AG04450 (cell line): ENCODE data around the gene GARNL3. TPM values are rescaled to one million over a fixed set of nuclear protein-coding genes. Genes with fewer than 3 reads are reported as not detected.

Experiments used
- CTCF ChIA-PET: fragments of 300-600, 350-600 bp; formaldehyde crosslinking; extraction: SDS; loops from one replicate; lab custom pipeline; 2022; ENCODE audit warnings: antibody characterized with exemption, inconsistent platforms; lab: Charles Lee
- POLR2A ChIA-PET: fragments of 350-600 bp; formaldehyde crosslinking; extraction: SDS; loops from one replicate; lab custom pipeline; 2021; ENCODE audit warnings: antibody characterized with exemption, inconsistent platforms; lab: Yijun Ruan, JAX
- DNase-seq: peaks from one replicate; pipeline ENCODE4 v3.0.0-alpha.2; 2011; ENCODE audit warnings: low read depth, low spot score
- H3K27ac ChIP-seq: one replicate; pipeline ENCODE4 v1.5.1; 2012; ENCODE audit warnings: low read depth, low read length, control low read depth
- H3K27me3 ChIP-seq: one replicate; pipeline ENCODE4 v1.6.0; 2012; ENCODE audit warnings: low read length; ENCODE audit not compliant: control insufficient read depth, insufficient read depth
- H3K4me3 ChIP-seq: 2 replicates; pipeline ENCODE4 v1.5.1; 2011; ENCODE audit warnings: mild to moderate bottlenecking, low read depth, low read length, control low read depth
- H3K9me3 ChIP-seq: 2 replicates; pipeline ENCODE4 v1.5.1; 2012; ENCODE audit warnings: low read length; ENCODE audit not compliant: control insufficient read depth, insufficient read depth
- polyA plus RNA-seq: library from polyadenylated mRNA; depleted of rRNA; stranded (reverse); fragments of >200 nt; gene quantifications from 2 replicates; pipeline ENCODE4 v1.2.3, GENCODE V29; 2011
- TF ChIP-seq, protein P1 (sequence below): IDR thresholded peaks from 2 replicates; pipeline ENCODE4 v1.5.1; 2011; ENCODE audit warnings: low read depth, low read length, control low read depth, inconsistent platforms

GARNL3 gene
- polyA plus RNA-seq, 1 experiment = 2.7 TPM

DNA sequence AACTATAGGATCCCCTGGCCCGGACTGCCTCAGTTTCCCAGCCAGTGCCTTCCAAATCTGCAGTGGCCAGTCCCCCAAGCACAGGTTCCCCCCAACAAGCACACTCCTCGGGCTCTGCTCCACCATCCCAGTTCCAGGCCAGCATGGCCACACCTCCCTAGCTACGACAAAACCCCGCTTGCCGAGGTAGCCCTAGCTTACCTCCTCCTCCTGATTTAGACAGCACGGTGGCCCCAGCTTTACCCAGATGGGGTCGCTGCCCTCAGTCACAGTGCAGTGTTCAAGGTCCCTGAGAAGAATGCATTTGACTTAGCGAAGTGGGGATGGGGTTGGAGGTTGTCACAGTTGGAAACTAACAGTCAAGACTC, 40.8 kb upstream of the GARNL3 start:
- H3K27ac ChIP-seq = no peak overlapping the region
- TF ChIP-seq, protein P1, sequence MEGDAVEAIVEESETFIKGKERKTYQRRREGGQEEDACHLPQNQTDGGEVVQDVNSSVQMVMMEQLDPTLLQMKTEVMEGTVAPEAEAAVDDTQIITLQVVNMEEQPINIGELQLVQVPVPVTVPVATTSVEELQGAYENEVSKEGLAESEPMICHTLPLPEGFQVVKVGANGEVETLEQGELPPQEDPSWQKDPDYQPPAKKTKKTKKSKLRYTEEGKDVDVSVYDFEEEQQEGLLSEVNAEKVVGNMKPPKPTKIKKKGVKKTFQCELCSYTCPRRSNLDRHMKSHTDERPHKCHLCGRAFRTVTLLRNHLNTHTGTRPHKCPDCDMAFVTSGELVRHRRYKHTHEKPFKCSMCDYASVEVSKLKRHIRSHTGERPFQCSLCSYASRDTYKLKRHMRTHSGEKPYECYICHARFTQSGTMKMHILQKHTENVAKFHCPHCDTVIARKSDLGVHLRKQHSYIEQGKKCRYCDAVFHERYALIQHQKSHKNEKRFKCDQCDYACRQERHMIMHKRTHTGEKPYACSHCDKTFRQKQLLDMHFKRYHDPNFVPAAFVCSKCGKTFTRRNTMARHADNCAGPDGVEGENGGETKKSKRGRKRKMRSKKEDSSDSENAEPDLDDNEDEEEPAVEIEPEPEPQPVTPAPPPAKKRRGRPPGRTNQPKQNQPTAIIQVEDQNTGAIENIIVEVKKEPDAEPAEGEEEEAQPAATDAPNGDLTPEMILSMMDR = no peak
- H3K27me3 ChIP-seq = peaks cover 21% of the 10 kb centered on the region
- H3K4me3 ChIP-seq = peak overlapping the region; percentile 68
- H3K9me3 ChIP-seq = peaks cover 7% of the 10 kb centered on the region; the same call in 1 of the 2 replicates
- ChIA-PET CTCF (interaction anchor here (1.0 to 1.2 kb wide), 2 partner anchors 10 to 173 kb away, joined by 3 to 4 read pairs; partner anchors contain the start of gene SLC2A8), POLR2A (interaction anchor here (1.0 to 1.9 kb wide), 3 partner anchors 13 to 200 kb away, joined by 4 to 7 read pairs (median 4); partner anchors contain the start of gene ZNF79)
- DNase-seq = no peak

DNA sequence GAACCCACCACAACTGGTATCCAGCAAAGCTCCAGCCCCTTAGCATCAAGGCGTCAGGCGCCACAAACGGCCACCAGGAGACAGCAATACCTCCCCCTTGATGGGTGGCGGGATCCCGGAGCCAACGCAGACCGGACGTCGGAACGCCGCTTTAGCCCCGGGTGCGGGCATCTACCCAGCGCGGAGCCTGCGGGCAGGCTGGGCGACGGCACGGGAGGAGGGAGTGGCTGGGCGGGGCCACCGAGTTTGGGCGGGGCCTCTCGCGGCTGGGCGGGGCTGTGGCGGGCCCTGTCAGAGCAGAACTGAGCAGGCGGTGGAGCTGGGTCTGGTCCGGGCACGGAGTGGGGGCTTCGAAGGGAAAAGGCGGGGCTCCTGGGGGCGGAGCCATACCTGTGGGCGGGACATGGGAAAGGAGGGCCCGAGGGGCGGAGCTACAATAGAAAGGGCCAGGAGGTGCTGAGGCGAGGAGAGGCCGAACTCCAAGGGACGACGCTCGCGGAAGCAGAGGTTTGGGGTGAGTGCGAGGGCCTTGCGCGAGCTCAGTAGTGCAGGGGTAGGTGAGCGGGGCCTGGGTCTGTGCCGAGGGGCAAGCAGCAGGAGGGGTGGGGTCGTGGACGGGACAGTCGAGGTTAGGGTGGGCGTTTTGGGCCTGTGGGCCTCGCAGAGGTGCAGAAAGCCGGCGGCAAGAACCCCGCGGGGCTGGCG, 40.2 kb upstream of the GARNL3 start:
- ChIA-PET CTCF (interaction anchor here (0.6 to 1.5 kb wide), 5 partner anchors 10 to 283 kb away, joined by 3 to 8 read pairs (median 4); partner anchors contain the start of gene SLC2A8), POLR2A (interaction anchor here (0.6 to 1.9 kb wide), 10 partner anchors 13 to 349 kb away, joined by 3 to 7 read pairs (median 4); partner anchors contain the start of genes LRSAM1, RPL12 and ZNF79)
- no peak for DNase-seq

DNA sequence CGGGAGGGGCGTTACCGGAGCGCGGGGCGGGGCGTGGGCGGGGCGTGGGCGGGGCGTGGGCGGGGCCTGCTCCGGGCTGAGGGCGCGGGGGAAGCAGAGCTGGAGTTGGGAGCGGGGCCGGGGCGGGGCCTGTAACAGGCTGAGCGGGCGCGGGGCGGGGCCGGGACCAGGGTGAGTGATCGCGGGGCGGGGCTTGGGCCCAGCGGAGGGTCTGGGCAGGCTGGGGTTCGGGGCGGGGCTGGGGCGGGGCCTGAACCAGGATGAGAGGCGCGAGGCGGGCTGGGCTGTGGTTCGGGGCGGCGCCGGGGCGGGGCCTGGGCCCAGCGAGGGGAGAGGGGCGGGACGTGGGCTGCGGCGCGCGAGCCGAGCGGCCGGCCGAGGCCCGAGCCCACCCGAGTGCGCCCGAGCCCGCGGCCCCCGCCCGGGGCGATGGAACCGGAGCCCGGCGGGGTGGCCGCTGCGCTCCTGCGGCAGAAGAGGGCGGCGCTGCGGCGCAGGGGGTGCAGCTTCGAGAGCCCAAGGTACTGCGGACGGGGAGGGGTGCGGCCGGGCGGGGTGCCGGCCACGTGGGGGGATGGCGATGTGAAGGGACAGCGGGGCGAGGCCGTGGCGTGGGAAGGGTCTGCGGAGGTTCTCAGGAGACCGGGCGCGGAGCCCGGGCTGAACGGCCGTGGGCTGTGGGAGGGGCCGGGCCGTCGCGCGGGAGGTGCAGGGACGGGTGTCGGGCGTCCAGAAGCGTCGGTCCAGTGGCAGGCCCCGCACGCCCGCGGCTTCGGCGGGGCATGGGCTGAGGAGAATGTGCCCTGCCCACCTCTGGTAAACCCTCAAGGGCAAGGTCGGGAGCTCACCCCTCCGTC, 39.5 kb upstream of the GARNL3 start:
- Histone ChIP-seq H3K4me3 (peak overlapping the region; percentile 68), H3K27ac (no peak overlapping the region), H3K9me3 (peaks cover 7% of the 10 kb centered on the region; the same call in 1 of the 2 replicates), H3K27me3 (peaks cover 19% of the 10 kb centered on the region)
- POLR2A ChIA-PET = interaction anchor here (0.6 to 1.9 kb wide), 11 partner anchors 14 to 348 kb away, joined by 3 to 8 read pairs (median 4); partner anchors contain the start of genes LRSAM1, RPL12, SLC2A8 and ZNF79
- CTCF ChIA-PET = interaction anchor here (0.6 to 1.5 kb wide), 6 partner anchors 10 to 283 kb away, joined by 3 to 8 read pairs (median 4); partner anchors contain the start of gene SLC2A8
- TF ChIP-seq, protein P1 = no peak
- peak; percentile 64 for DNase-seq

More for the DNA sequence above, 40.2 kb upstream of the GARNL3 start:
- TF ChIP-seq, protein P1 = no peak
- Histone ChIP-seq H3K27me3 (peaks cover 19% of the 10 kb centered on the region), H3K27ac (no peak overlapping the region), H3K9me3 (peaks cover 7% of the 10 kb centered on the region; the same call in 1 of the 2 replicates), H3K4me3 (peak overlapping the region; percentile 68)

DNA sequence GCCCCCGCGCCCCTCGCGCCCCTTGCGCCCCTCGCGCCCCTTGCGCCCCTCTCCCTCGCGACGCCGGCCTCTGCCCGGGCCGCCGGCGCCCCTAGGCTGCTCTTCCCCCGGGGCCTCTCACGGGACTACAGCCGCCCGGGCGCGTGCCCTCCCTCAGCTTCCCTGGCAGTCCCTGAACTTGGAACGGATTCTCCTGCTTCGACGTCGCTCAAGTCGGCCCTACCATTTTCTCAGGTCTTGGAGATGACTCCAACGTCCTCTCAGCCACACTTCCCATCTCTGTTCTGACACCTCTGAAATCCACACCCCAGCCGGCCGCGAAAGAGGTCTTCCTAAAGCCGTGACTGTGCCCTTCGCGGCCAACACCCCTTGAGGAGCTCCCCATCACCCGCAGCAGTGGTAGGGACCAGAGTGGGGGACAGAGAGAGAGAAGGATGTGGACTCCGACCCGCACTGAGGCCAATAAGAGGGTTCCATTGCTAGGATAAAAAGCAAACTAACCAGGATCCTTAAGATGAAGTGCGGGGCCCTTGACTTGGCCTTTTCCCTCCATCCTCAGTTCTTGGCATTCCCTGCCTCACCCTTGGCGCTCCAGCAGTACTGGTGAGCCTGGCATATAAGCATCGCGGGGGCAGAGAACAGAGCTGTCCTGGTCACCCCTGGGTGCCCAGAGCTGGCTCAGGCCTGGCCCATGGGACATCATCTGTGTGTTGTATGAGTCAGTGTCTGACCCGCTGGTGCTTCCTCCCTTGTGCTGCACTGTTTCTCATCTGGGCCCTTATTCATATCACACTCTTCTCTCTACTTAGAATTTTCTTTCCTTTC, 38.6 kb upstream of the GARNL3 start:
- no peak for DNase-seq
- TF ChIP-seq, protein P1 = no peak
- Histone ChIP-seq H3K9me3 (peaks cover 7% of the 10 kb centered on the region; the same call in 1 of the 2 replicates), H3K27ac (no peak overlapping the region), H3K27me3 (peaks cover 16% of the 10 kb centered on the region), H3K4me3 (peak overlapping the region; percentile 63)
- ChIA-PET CTCF (interaction anchor here (0.8 to 1.5 kb wide), 3 partner anchors 11 to 171 kb away, joined by 3 to 7 read pairs (median 4); partner anchors contain the start of gene SLC2A8), POLR2A (interaction anchor here (1.0 to 1.1 kb wide), 2 partner anchors 19 to 171 kb away, joined by 3 read pairs; partner anchors contain the start of gene SLC2A8)
